Mucosa of stomach (tissue), 1 donor: ENCODE measurements around the gene CEP131.

ENCODE experiments used
- H3K27me3 ChIP-seq: one replicate; pipeline ENCODE4 v1.7.0; 2013; ENCODE audit warnings: mild to moderate bottlenecking, low read length; ENCODE audit not compliant: control insufficient read depth, insufficient read depth
- H3K36me3 ChIP-seq: one replicate; pipeline ENCODE4 v1.7.0; 2013; ENCODE audit warnings: low read length; ENCODE audit not compliant: control insufficient read depth, insufficient read depth
- H3K4me1 ChIP-seq: one replicate; pipeline ENCODE4 v1.7.0; 2013; ENCODE audit warnings: mild to moderate bottlenecking, low read length; ENCODE audit not compliant: control insufficient read depth, insufficient read depth
- H3K4me3 ChIP-seq: one replicate; pipeline ENCODE4 v1.7.0; 2013; ENCODE audit warnings: low read length
- H3K9ac ChIP-seq: one replicate; pipeline ENCODE4 v1.7.0; 2013; ENCODE audit warnings: mild to moderate bottlenecking, low read length, moderate library complexity
- H3K9me3 ChIP-seq: one replicate; pipeline ENCODE4 v1.7.0; 2013; ENCODE audit warnings: mild to moderate bottlenecking, low read length, moderate library complexity; ENCODE audit not compliant: control insufficient read depth
- donor health status: Pancreatic carcinoma.

Gene CEP131

DNA sequence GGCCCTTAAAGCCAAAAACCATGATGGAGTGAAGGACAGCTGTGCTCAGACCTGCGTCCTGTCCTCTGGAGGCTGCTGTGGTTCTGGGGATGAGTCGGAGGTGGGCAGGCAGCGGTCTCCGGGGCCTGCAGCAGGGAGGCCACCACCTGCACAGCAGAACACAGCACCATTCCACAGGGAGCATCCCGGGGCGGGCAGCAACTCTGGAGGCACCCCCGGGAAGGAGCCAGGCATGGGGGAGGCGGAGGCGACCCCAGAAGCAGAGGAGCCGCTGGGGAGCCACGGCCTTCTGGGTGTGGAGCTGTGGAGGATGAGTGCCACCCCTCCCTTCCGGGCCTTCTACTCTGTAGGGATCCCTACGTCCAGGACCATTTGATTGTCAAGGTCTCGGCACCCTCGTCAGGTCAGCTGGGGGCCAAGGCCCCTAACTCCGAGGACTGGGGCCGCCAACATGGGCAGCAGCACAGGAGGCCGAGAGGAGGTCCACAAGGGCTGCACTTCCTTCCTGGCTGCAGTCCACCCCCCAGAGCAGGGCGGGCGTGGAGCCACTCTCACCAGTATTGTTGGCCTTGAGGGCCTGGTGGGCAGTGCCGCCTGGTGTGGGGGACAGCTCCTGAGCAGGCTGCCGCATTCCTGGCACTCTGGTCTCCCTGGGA, 23.8 kb downstream of the CEP131 start:
- H3K36me3 ChIP-seq = no peaks in the 10 kb centered on the region
- no peak overlapping the region for H3K9ac ChIP-seq
- no peak overlapping the region for H3K4me3 ChIP-seq
- peaks cover 9% of the 10 kb centered on the region for H3K4me1 ChIP-seq
- H3K27me3 ChIP-seq = no peaks in the 10 kb centered on the region
- no peaks in the 10 kb centered on the region for H3K9me3 ChIP-seq

DNA sequence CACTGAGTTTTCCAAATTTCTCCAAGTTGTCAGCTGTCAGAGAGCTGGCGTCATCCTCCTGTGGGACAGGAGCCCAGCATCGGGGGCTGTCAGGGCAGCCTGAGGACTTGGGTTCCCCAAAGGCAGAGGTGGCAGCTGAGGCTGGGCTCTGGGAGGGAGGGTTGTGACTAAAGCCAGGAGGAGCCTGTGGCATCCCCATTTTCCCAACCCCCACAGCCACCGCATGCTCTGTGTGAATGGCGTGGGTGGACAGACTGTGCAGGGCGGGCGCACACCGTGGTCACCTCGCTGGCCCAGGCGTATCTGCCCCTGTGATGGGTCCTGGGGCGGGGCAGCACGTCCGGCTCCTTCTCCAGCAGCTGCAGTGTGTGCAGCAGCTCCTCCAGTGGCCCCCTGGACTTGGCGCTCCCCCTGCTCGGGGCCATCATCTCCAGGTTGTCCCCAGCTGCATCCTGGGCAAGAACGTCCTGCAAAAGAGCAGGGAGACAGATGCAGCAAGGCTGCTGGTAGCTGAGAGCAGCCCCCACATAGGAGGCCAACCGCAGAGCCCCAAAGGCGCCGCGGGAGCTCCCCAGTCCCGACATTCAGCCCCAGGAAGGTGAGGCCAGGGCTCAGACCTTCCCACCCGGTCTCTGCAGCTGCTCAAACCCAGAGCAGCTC, 24.8 kb downstream of the CEP131 start:
- H3K36me3 ChIP-seq = no peaks in the 10 kb centered on the region
- peaks cover 16% of the 10 kb centered on the region for H3K4me1 ChIP-seq
- H3K9ac ChIP-seq = no peak overlapping the region
- no peaks in the 10 kb centered on the region for H3K27me3 ChIP-seq
- no peaks in the 10 kb centered on the region for H3K9me3 ChIP-seq
- H3K4me3 ChIP-seq = no peak overlapping the region

DNA sequence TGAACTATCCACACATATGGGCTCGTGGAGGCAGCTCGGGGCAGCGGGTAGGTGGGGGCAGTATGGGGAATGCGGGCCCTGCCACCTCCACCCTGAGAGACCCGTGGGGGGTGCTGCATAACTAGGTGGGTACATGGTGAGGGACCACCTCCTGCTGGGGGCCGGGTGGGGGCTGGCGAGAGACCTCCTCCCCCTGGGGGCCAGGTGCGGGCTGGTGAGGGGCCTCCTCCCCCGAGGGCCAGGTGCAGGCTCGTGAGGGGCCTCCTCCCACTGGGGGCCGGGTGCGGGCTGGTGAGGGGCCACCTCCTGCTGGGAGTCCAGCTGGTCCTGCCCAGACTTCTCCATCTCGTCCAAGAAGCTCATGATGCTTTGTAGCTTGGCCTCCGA, 25.4 kb downstream of the CEP131 start:
- no peaks in the 10 kb centered on the region for H3K27me3 ChIP-seq
- H3K4me3 ChIP-seq = no peak overlapping the region
- no peaks in the 10 kb centered on the region for H3K36me3 ChIP-seq
- H3K4me1 ChIP-seq = peaks cover 16% of the 10 kb centered on the region
- H3K9me3 ChIP-seq = no peaks in the 10 kb centered on the region
- H3K9ac ChIP-seq = no peak overlapping the region

DNA sequence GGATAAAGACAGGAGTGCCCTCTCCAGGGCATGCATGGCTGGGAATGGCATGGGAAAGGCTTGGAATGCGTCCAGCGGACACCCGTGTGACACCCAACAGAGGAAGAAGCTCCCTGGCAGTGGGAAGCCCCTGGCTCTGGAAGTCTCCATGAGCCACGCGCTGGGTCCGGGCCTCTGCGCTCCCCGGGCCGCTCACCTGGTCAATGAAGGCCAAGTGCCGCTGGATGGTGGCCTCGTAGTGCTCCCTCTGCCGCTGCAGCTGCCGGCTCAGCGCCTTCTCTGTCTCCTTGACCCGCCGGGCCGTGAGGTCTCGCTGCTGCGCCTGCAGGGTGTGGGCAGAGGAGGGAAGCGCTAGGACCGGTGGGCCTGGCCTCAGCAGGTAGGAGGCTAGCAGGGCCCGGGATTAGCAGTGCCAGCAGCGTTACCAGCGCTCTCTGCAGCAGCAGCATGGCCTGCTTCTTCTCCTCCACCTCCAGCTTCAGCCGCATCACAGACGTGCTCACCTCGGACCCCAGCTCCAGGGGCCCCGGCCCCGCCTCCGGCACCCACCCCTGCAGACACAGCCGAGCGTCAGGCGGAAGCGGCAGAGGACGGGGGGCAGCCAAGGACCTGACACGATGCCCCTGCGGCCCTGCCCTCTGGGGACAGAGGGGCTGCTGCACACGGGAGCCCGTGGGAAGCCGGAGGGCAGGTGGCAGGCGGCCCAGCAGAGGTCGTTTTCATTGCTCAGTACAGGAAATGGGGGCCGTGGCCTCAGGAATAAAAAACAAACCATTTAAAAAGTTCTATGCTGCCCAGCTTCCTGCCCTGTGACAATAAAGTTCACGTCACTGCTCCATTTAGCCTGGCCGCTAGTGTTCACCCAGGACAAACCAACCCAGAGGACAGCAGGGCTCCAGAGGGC, 26.0 kb downstream of the CEP131 start:
- Histone ChIP-seq H3K4me3 (no peak overlapping the region), H3K36me3 (no peaks in the 10 kb centered on the region), H3K27me3 (no peaks in the 10 kb centered on the region), H3K9ac (no peak overlapping the region), H3K4me1 (peaks cover 16% of the 10 kb centered on the region), H3K9me3 (no peaks in the 10 kb centered on the region)

DNA sequence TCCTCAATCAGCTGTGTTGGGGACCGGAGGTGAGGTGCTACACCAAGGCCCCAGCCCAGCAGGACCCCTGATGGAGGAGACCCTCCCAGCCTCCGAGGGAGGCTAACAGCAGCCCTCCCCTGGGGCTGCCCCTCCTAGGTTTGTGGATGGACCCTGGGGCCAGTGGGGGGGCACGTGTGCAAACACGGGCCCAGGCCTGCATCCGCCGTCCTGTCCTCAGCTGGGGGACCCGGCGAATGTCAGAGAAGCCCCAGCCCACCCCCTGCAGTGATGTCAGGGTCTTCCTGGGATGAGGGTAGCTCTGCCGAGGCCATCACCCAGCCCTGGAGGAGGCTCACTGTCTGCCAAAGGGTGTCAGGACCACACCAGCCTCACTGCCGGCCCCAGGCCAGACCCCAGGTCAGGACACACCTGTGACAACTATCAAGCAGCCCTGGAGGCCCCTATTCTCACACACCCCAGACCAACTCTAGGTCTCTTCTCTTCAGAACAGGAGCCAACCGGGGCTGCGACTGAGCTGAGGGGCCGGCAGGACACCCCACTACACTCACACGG, 26.7 kb downstream of the CEP131 start:
- Histone ChIP-seq H3K27me3 (no peaks in the 10 kb centered on the region), H3K4me1 (peaks cover 13% of the 10 kb centered on the region), H3K4me3 (no peak overlapping the region), H3K36me3 (no peaks in the 10 kb centered on the region), H3K9ac (no peak overlapping the region), H3K9me3 (no peaks in the 10 kb centered on the region)

GRCh38 chr17:81194941-81195901, 27.5 kb downstream of the CEP131 start:
- Histone ChIP-seq H3K4me1 (peaks cover 6% of the 10 kb centered on the region), H3K9me3 (no peaks in the 10 kb centered on the region), H3K4me3 (no peak overlapping the region), H3K9ac (no peak overlapping the region), H3K36me3 (no peaks in the 10 kb centered on the region), H3K27me3 (no peaks in the 10 kb centered on the region)

DNA sequence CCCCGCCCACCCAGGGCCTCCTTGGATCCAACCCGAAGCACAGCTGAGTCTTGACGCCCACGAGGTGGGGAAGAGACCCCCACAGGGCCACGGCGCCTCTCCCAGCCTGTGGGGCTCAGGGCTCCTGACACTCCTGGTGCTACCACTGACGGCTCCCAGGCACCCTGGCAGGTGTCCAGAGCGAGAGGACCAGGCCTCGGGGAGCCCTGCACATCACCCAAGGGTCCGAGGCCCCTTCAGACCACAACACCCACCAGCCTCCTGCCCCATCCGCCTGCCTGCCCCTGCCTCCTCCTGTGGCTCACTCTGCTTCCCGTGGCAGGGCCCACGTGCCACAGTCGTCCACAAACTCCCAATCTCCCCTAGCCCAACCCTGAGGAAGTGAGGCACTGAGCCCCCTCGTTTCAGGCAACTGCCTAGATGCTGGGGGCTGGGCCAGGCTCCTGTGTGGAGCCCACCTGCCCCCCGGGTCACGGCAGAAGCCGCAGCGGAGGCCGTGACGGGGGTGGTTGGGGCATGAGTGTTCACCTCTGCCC, 28.5 kb downstream of the CEP131 start:
- H3K27me3 ChIP-seq = no peaks in the 10 kb centered on the region
- H3K9ac ChIP-seq = no peak overlapping the region
- no peak overlapping the region for H3K4me3 ChIP-seq
- H3K4me1 ChIP-seq = peaks cover 6% of the 10 kb centered on the region
- no peaks in the 10 kb centered on the region for H3K36me3 ChIP-seq
- no peaks in the 10 kb centered on the region for H3K9me3 ChIP-seq

- no peaks in the 10 kb centered on the region for H3K36me3 ChIP-seq
These were observed 29.1 kb downstream of the CEP131 start for GRCh38 chr17:81193470-81194224.

GRCh38 chr17:81193051-81193410, 29.7 kb downstream of the CEP131 start:
- Histone ChIP-seq H3K4me3 (no peak overlapping the region), H3K36me3 (no peaks in the 10 kb centered on the region), H3K4me1 (peaks cover 6% of the 10 kb centered on the region), H3K9ac (no peak overlapping the region), H3K27me3 (no peaks in the 10 kb centered on the region), H3K9me3 (no peaks in the 10 kb centered on the region)

More at GRCh38 chr17:81193470-81194224, 29.1 kb downstream of the CEP131 start:
- Histone ChIP-seq H3K27me3 (no peaks in the 10 kb centered on the region), H3K9me3 (no peaks in the 10 kb centered on the region), H3K4me3 (no peak overlapping the region), H3K4me1 (peaks cover 6% of the 10 kb centered on the region), H3K9ac (no peak overlapping the region)

GRCh38 chr17:81192386-81193050, 30.2 kb downstream of the CEP131 start:
- Histone ChIP-seq H3K4me3 (no peak overlapping the region), H3K9me3 (no peaks in the 10 kb centered on the region), H3K4me1 (peaks cover 6% of the 10 kb centered on the region), H3K36me3 (no peaks in the 10 kb centered on the region), H3K27me3 (no peaks in the 10 kb centered on the region), H3K9ac (no peak overlapping the region)
